Astrocyte of the spinal cord (primary cell): ENCODE data around the gene WDR93.

Source experiments
- DNase-seq: peaks from one replicate; pipeline ENCODE4 v3.0.0; 2011; ENCODE audit warnings: low read depth, low spot score
- H3K4me3 ChIP-seq: 2 replicates; pipeline ENCODE4 v1.5.1; 2011; ENCODE audit warnings: low read depth, mild to moderate bottlenecking, low read length, moderate library complexity
- CTCF ChIP-seq: IDR thresholded peaks from 2 replicates; pipeline ENCODE4 v1.5.1; 2012; ENCODE audit warnings: low read depth, mild to moderate bottlenecking, low read length, inconsistent platforms
- in situ Hi-C: cut with HindIII; loops from 2 replicates; pipeline ENCODE4 v1.10.0; 2017; ENCODE audit warnings: low sequenced_read_pairs

Gene WDR93

GRCh38 chr15:89690276-89691218 is at the start of gene WDR93, which contains the start of gene PEX11A:
Gene WDR93, plus strand, starts transcription at chr15:89690811. Its CDS starts 10,936 bp downstream, at chr15:89701747.
Gene PEX11A, minus strand, starts transcription at chr15:89690754. Its CDS starts 122 bp downstream, at chr15:89690632.
- peak within 1 kb of the TSS; percentile 85 for H3K4me3 ChIP-seq
- DNase-seq = peak; percentile 62
- TF ChIP-seq CTCF = no peak
- in situ Hi-C loops = no loop called here

GRCh38 chr15:89641053-89641452 is 49.6 kb upstream of the WDR93 start:
- in situ Hi-C loops = no loop called here
- H3K4me3 ChIP-seq = no peak overlapping the region
- no peak for TF ChIP-seq CTCF
- no peak for DNase-seq

GRCh38 chr15:89642106-89642505 is 48.5 kb upstream of the WDR93 start:
- in situ Hi-C loops = no loop called here
- no peak overlapping the region for H3K4me3 ChIP-seq
- DNase-seq = no peak
- TF ChIP-seq CTCF = no peak

- no peak overlapping the region for H3K4me3 ChIP-seq
- no peak for DNase-seq
- in situ Hi-C loops = no loop called here
- TF ChIP-seq CTCF = no peak
Measured at GRCh38 chr15:89645680-89646079, 44.9 kb upstream of the WDR93 start.

GRCh38 chr15:89646416-89647141 is 44.0 kb upstream of the WDR93 start:
- in situ Hi-C loops = no loop called here
- TF ChIP-seq CTCF = no peak
- no peak for DNase-seq

GRCh38 chr15:89647191-89647851 is 43.3 kb upstream of the WDR93 start:
- peak; percentile 36 for DNase-seq
- H3K4me3 ChIP-seq = no peak overlapping the region
- in situ Hi-C loops = no loop called here

More at GRCh38 chr15:89646416-89647141, 44.0 kb upstream of the WDR93 start:
- no peak overlapping the region for H3K4me3 ChIP-seq

More at GRCh38 chr15:89647191-89647851, 43.3 kb upstream of the WDR93 start:
- TF ChIP-seq CTCF = peak; percentile 94
